ENCODE results near the gene LVRN.

- TF ChIP-seq ZNF207 (IDR thresholded peaks at IDR 0.05; ENCODE audit: borderline replicate concordance) (no peak), FOXA1 (IDR thresholded peaks at IDR 0.05) (no peak), FOXA1 (CRISPR knock-in tag; IDR thresholded peaks at IDR 0.05) (no peak), YY1 (IDR thresholded peaks at IDR 0.05; ENCODE audit: insufficient read depth, insufficient replicate concordance, low read depth, low read length) (no peak), POLR2A (IDR thresholded peaks at IDR 0.05; ENCODE audit: insufficient read depth in 1 of 2, low read depth in 2 of 2, low read length in 2 of 2) (no peak), ATF6 (CRISPR knock-in tag; conservative IDR thresholded peaks at IDR 0.05) (no peak), EZH2 (conservative IDR thresholded peaks at IDR 0.05; ENCODE audit: low read depth, low read length) (no peak), HNRNPUL1 (IDR thresholded peaks at IDR 0.05; ENCODE audit: low read depth, low read length) (no peak), RFX5 (IDR thresholded peaks at IDR 0.05; ENCODE audit: low read depth, low read length) (no peak), NFE2L1 (CRISPR knock-in tag; IDR thresholded peaks at IDR 0.05; ENCODE audit: borderline replicate concordance) (no peak), ZBTB26 (CRISPR knock-in tag; IDR thresholded peaks at IDR 0.05; ENCODE audit: borderline replicate concordance) (no peak)
- TF ChIP-seq, protein P1, sequence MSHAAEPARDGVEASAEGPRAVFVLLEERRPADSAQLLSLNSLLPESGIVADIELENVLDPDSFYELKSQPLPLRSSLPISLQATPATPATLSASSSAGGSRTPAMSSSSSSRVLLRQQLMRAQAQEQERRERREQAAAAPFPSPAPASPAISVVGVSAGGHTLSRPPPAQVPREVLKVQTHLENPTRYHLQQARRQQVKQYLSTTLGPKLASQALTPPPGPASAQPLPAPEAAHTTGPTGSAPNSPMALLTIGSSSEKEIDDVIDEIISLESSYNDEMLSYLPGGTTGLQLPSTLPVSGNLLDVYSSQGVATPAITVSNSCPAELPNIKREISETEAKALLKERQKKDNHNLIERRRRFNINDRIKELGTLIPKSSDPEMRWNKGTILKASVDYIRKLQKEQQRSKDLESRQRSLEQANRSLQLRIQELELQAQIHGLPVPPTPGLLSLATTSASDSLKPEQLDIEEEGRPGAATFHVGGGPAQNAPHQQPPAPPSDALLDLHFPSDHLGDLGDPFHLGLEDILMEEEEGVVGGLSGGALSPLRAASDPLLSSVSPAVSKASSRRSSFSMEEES (CRISPR knock-in tag; IDR thresholded peaks at IDR 0.05), result no peak
- TF ChIP-seq, protein P2, sequence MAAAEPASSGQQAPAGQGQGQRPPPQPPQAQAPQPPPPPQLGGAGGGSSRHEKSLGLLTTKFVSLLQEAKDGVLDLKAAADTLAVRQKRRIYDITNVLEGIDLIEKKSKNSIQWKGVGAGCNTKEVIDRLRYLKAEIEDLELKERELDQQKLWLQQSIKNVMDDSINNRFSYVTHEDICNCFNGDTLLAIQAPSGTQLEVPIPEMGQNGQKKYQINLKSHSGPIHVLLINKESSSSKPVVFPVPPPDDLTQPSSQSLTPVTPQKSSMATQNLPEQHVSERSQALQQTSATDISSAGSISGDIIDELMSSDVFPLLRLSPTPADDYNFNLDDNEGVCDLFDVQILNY (CRISPR knock-in tag; conservative IDR thresholded peaks at IDR 0.05), result no peak
- TF ChIP-seq, protein P3, sequence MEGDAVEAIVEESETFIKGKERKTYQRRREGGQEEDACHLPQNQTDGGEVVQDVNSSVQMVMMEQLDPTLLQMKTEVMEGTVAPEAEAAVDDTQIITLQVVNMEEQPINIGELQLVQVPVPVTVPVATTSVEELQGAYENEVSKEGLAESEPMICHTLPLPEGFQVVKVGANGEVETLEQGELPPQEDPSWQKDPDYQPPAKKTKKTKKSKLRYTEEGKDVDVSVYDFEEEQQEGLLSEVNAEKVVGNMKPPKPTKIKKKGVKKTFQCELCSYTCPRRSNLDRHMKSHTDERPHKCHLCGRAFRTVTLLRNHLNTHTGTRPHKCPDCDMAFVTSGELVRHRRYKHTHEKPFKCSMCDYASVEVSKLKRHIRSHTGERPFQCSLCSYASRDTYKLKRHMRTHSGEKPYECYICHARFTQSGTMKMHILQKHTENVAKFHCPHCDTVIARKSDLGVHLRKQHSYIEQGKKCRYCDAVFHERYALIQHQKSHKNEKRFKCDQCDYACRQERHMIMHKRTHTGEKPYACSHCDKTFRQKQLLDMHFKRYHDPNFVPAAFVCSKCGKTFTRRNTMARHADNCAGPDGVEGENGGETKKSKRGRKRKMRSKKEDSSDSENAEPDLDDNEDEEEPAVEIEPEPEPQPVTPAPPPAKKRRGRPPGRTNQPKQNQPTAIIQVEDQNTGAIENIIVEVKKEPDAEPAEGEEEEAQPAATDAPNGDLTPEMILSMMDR (CRISPR knock-in tag; IDR thresholded peaks at IDR 0.05), result no peak
- TF ChIP-seq, protein P4, sequence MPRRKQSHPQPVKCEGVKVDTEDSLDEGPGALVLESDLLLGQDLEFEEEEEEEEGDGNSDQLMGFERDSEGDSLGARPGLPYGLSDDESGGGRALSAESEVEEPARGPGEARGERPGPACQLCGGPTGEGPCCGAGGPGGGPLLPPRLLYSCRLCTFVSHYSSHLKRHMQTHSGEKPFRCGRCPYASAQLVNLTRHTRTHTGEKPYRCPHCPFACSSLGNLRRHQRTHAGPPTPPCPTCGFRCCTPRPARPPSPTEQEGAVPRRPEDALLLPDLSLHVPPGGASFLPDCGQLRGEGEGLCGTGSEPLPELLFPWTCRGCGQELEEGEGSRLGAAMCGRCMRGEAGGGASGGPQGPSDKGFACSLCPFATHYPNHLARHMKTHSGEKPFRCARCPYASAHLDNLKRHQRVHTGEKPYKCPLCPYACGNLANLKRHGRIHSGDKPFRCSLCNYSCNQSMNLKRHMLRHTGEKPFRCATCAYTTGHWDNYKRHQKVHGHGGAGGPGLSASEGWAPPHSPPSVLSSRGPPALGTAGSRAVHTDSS (CRISPR knock-in tag; conservative IDR thresholded peaks at IDR 0.05), result no peak
Measured at GRCh38 chr5:116037236-116037822, 75.1 kb downstream of the LVRN start.
